Neural progenitor cell (in vitro differentiated cells): Measurements from ENCODE around the gene EPHA3. TPM values are rescaled to one million over a fixed set of nuclear protein-coding genes. Genes with fewer than 3 reads are reported as not detected.

ENCODE experiments used
- DNase-seq: peaks from one replicate; pipeline ENCODE4 v3.0.0-alpha.2; 2016; ENCODE audit warnings: low spot score
- H2AFZ ChIP-seq: fragments of 200-600 bp; sonication (generic); replicated peaks from 2 replicates; pipeline ENCODE4 v1.6.1; 2016; ENCODE audit warnings: antibody characterized with exemption
- H3F3A ChIP-seq: fragments of 200-600 bp; sonication (generic); 2 replicates; pipeline ENCODE4 v1.6.1; 2016; ENCODE audit warnings: antibody characterized with exemption, low read depth
- H3K27ac ChIP-seq: fragments of 200-600 bp; sonication (generic); 2 replicates; pipeline ENCODE4 v1.5.1; 2016; ENCODE audit warnings: mild to moderate bottlenecking
- H3K27me3 ChIP-seq: fragments of 200-600 bp; sonication (generic); 2 replicates; pipeline ENCODE4 v1.6.1; 2016; ENCODE audit warnings: mild to moderate bottlenecking, moderate library complexity
- H3K36me3 ChIP-seq: fragments of 200-600 bp; sonication (generic); 2 replicates; pipeline ENCODE4 v1.5.1; 2016
- H3K4me1 ChIP-seq: fragments of 200-600 bp; sonication (generic); 2 replicates; pipeline ENCODE4 v1.6.1; 2016; ENCODE audit warnings: mixed run types
- H3K4me2 ChIP-seq: fragments of 200-600 bp; sonication (generic); 2 replicates; pipeline ENCODE4 v1.6.1; 2016
- H3K4me3 ChIP-seq: fragments of 200-600 bp; sonication (generic); 2 replicates; pipeline ENCODE4 v1.5.1; 2016
- H3K79me2 ChIP-seq: fragments of 200-600 bp; sonication (generic); 2 replicates; pipeline ENCODE4 v1.6.1; 2016; ENCODE audit warnings: low read depth
- H3K9ac ChIP-seq: fragments of 200-600 bp; sonication (generic); 2 replicates; pipeline ENCODE4 v1.6.1; 2016
- H3K9me3 ChIP-seq: fragments of 200-600 bp; sonication (generic); 2 replicates; pipeline ENCODE4 v1.5.1; 2016; ENCODE audit warnings: low read depth
- H4K20me1 ChIP-seq: fragments of 200-600 bp; sonication (generic); 2 replicates; pipeline ENCODE4 v1.6.1; 2016; ENCODE audit warnings: low read depth
- H3K27ac Mint-ChIP-seq: 3 replicates; pipeline ENCODE4 v1.8.0; 2021; ENCODE audit warnings: mixed read lengths
- H3K27me3 Mint-ChIP-seq: 2 replicates; pipeline ENCODE4 v1.8.0; 2022; ENCODE audit warnings: low read depth, mild to moderate bottlenecking, inconsistent platforms, moderate library complexity, mixed read lengths; ENCODE audit not compliant: insufficient read depth
- H3K36me3 Mint-ChIP-seq: 3 replicates; pipeline ENCODE4 v1.8.0; 2021; ENCODE audit warnings: mixed read lengths
- H3K4me1 Mint-ChIP-seq: 3 replicates; pipeline ENCODE4 v1.8.0; 2021; ENCODE audit warnings: mixed read lengths
- H3K4me3 Mint-ChIP-seq: 3 replicates; pipeline ENCODE4 v1.8.0; 2021; ENCODE audit warnings: mild to moderate bottlenecking, moderate library complexity, mixed read lengths
- H3K9me3 Mint-ChIP-seq: 3 replicates; pipeline ENCODE4 v1.8.0; 2020; ENCODE audit warnings: mixed read lengths
- CTCF ChIP-seq: fragments of 200-600 bp; sonication (generic); IDR thresholded peaks from 2 replicates; pipeline ENCODE4 v1.5.1; 2017; ENCODE audit warnings: antibody characterized with exemption, mild to moderate bottlenecking
- EZH2 ChIP-seq: fragments of 200-600 bp; sonication (generic); IDR thresholded peaks from 2 replicates; pipeline ENCODE4 v1.6.1; 2017; ENCODE audit warnings: antibody characterized with exemption, mild to moderate bottlenecking, moderate library complexity
- EZH2phosphoT487 ChIP-seq: fragments of 200-600 bp; sonication (generic); IDR thresholded peaks from 2 replicates; pipeline ENCODE4 v1.6.1; 2017; ENCODE audit warnings: antibody characterized with exemption
- total RNA-seq: library from RNA; depleted of rRNA; stranded (reverse); fragments of >200 nt; gene quantifications from 2 replicates; pipeline ENCODE4 v1.2.3, GENCODE V29; 2015; ENCODE audit warnings: low replicate concordance

EPHA3 gene
- total RNA-seq, 1 donor from 2014 or later, result 0.36 TPM

DNA sequence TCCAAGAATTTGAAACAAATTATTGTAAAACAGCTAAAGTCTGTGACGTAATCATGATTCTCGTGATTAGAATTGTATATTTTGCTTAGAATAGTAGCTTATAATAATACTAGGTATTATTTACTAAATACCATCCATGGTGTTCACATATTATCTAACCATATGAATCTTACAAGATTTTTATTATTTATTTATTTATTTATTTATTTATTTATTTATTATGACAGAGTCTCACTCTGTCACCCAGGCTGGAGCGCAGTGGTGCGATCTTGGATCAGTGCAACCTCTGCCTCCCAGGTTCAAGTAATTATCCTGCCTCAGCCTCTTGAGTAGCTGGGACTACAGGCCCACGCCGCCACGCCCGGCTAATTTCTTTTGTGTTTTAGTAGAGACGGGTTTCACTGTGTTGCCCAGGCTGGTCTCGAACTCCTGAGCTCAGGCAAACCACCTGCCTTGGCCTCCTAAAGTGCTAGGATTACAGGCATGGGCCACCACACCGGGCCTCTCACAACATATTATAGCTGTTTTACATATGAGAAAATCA lies 173.5 kb downstream of the EPHA3 start:
- no peaks in the 10 kb centered on the region for H3K9me3 ChIP-seq

DNA sequence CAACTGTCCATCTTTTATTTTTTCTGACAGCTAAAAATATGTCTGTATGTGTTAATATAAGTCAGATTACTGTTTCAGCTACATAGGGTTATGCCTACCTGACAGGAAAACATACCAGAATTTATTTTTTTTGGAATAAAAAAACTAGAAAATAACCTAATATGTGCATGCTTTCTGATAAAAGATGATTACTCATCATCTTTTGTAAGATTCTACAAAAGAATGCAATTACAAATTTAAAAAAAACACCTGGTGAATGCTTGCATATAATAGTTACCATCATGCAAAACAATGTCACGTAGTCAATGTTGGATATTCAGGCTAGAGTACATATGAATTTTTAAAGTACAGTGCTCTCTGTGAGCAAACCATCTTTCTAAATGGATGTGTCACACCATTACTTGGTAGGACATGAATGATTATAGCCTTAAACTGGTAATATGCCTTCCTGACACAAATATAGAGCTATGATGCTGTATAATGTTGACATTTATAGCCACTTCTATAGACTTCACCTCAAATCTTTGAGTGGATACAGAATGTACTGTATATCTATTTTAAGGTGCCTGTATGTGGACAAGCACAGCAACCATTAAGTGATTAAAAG lies 180.6 kb downstream of the EPHA3 start:
- Histone ChIP-seq H3K27ac (no peak overlapping the region), H3K9ac (no peak overlapping the region), H3K27me3 (no peaks in the 10 kb centered on the region), H3K4me2 (no peak overlapping the region), H3F3A (no peaks in the 10 kb centered on the region), H3K4me3 (no peak overlapping the region), H2AFZ (no peak overlapping the region), H3K4me1 (no peaks in the 10 kb centered on the region), H3K79me2 (no peaks in the 10 kb centered on the region), H3K9me3 (no peaks in the 10 kb centered on the region), H3K36me3 (no peaks in the 10 kb centered on the region), H4K20me1 (no peaks in the 10 kb centered on the region)
- Mint-ChIP-seq H3K36me3 (peaks cover 2% of the 10 kb centered on the region), H3K27me3 (no peaks in the 10 kb centered on the region), H3K9me3 (peaks cover 12% of the 10 kb centered on the region), H3K4me1 (no peaks in the 10 kb centered on the region), H3K4me3 (no peak overlapping the region), H3K27ac (no peak overlapping the region)
- no peak for DNase-seq
- TF ChIP-seq EZH2 (no peak), EZH2phosphoT487 (no peak), CTCF (no peak)

More for the DNA sequence above, 173.5 kb downstream of the EPHA3 start:
- peaks cover 4% of the 10 kb centered on the region for H3F3A ChIP-seq
- H3K27me3 ChIP-seq, result no peaks in the 10 kb centered on the region
- no peak for DNase-seq
- TF ChIP-seq CTCF (no peak), EZH2phosphoT487 (no peak), EZH2 (no peak)
- no peak overlapping the region for H3K4me2 ChIP-seq
- no peak overlapping the region for H3K4me3 ChIP-seq
- Mint-ChIP-seq H3K27me3 (no peaks in the 10 kb centered on the region), H3K4me3 (no peak overlapping the region), H3K36me3 (peaks cover 2% of the 10 kb centered on the region), H3K4me1 (peaks cover 24% of the 10 kb centered on the region), H3K9me3 (peaks cover 3% of the 10 kb centered on the region), H3K27ac (no peak overlapping the region)
- no peak overlapping the region for H3K27ac ChIP-seq
- H3K36me3 ChIP-seq, result no peaks in the 10 kb centered on the region
- no peaks in the 10 kb centered on the region for H4K20me1 ChIP-seq
- H3K9ac ChIP-seq, result no peak overlapping the region
- H3K4me1 ChIP-seq, result peaks cover 5% of the 10 kb centered on the region
- H2AFZ ChIP-seq, result no peak overlapping the region
- H3K79me2 ChIP-seq, result no peaks in the 10 kb centered on the region

DNA sequence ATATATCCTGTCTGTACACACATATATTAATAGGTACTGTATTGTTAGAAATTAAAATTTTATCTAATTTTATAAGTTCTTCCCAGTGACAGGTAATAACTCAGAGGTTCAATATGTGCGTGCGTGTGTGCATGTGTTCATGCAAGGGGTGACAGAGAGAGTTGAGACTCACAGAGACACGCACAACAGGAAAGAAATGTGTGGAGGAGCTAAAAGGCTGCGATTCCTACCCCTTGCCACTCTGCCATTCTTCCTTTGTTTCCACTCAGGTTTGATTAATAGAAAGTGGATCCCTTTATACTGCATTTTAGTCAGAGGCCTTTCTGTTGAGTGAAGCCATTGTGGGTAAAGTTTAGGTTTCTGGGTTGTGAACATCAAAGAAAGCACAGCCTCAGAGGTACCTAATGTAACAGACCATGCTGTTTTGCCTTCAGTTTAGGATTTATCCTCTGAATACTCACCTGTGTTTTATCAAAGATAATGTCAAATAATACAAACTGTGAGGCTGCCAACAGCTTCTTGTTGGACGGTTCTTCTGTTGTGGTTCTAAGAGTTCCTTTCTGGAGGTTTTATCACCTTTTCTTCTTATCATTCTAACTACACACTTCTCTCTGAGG lies 182.3 kb downstream of the EPHA3 start:
- no peaks in the 10 kb centered on the region for H3K27me3 ChIP-seq
- H3K27ac Mint-ChIP-seq, result no peak overlapping the region
- H3K9me3 Mint-ChIP-seq, result peaks cover 20% of the 10 kb centered on the region
- H3K9ac ChIP-seq, result no peak overlapping the region
- no peaks in the 10 kb centered on the region for H3K27me3 Mint-ChIP-seq
- H3K36me3 Mint-ChIP-seq, result peaks cover 4% of the 10 kb centered on the region
- H4K20me1 ChIP-seq, result no peaks in the 10 kb centered on the region
- H3K36me3 ChIP-seq, result no peaks in the 10 kb centered on the region
- H2AFZ ChIP-seq, result no peak overlapping the region
- TF ChIP-seq CTCF, result no peak
- TF ChIP-seq EZH2phosphoT487, result no peak
- no peak for TF ChIP-seq EZH2
- no peak overlapping the region for H3K27ac ChIP-seq
- no peaks in the 10 kb centered on the region for H3K4me1 ChIP-seq
- no peaks in the 10 kb centered on the region for H3K4me1 Mint-ChIP-seq
- DNase-seq, result no peak
- no peak overlapping the region for H3K4me3 ChIP-seq
- no peaks in the 10 kb centered on the region for H3K9me3 ChIP-seq
- no peaks in the 10 kb centered on the region for H3F3A ChIP-seq
- no peak overlapping the region for H3K4me3 Mint-ChIP-seq
- no peak overlapping the region for H3K4me2 ChIP-seq
- H3K79me2 ChIP-seq, result no peaks in the 10 kb centered on the region
